Activated naive CD4-positive, alpha-beta T cell treated with anti-CD3 and anti-CD28 coated beads for 36 hours (primary cell): ENCODE measurements around the gene C19orf44. TPM values are rescaled to one million over a fixed set of nuclear protein-coding genes. Genes with fewer than 3 reads are reported as not detected.
"Not testable (repeated sequence)": the region's sequence is repeated elsewhere in the genome, so short reads cannot be mapped to it uniquely, and the experiment has no call there.

Experiments used
- CTCF ChIA-PET: fragments of 350-600 bp; sonication (Branson Sonifier 250); formaldehyde crosslinking; loops from one replicate; lab custom pipeline; 2021; ENCODE audit warnings: antibody characterized with exemption; lab: Charles Lee
- DNase-seq: peaks from one replicate; pipeline ENCODE4 v3.0.0-alpha.2; 2020
- H3K27ac Mint-ChIP-seq: one replicate; pipeline ENCODE4 v1.8.0; 2021; ENCODE audit warnings: mild to moderate bottlenecking, mixed read lengths
- H3K27me3 Mint-ChIP-seq: one replicate; pipeline ENCODE4 v1.8.0; 2021; ENCODE audit warnings: low read depth, mixed read lengths
- H3K36me3 Mint-ChIP-seq: one replicate; pipeline ENCODE4 v1.8.0; 2021; ENCODE audit warnings: low read depth, mixed read lengths
- H3K4me1 Mint-ChIP-seq: one replicate; pipeline ENCODE4 v1.8.0; 2021; ENCODE audit warnings: low read depth, mixed read lengths
- H3K4me3 Mint-ChIP-seq: one replicate; pipeline ENCODE4 v1.8.0; 2021; ENCODE audit warnings: mild to moderate bottlenecking, moderate library complexity, mixed read lengths
- H3K9me3 Mint-ChIP-seq: one replicate; pipeline ENCODE4 v1.8.0; 2021; ENCODE audit warnings: mixed read lengths
- intact Hi-C: fragments of 100-400 bp; cut with micrococcal nuclease; formaldehyde crosslinking; loops from one replicate; pipeline ENCODE4 v1.15.1; 2023
- total RNA-seq, 2 experiments: library from RNA; stranded (reverse); gene quantifications; one replicate each; pipeline ENCODE4 v1.2.3, GENCODE V29; 2021

C19orf44 gene
- total RNA-seq, 2 experiments from 2014 or later, result 2.1 to 2.6 TPM

GRCh38 chr19:16530540-16531379 is 34.6 kb downstream of the C19orf44 start:
- Mint-ChIP-seq H3K4me1 (no peaks in the 10 kb centered on the region), H3K9me3 (no peaks in the 10 kb centered on the region), H3K36me3 (peaks cover 32% of the 10 kb centered on the region), H3K4me3 (no peak overlapping the region), H3K27ac (no peak overlapping the region), H3K27me3 (no peaks in the 10 kb centered on the region)
- DNase-seq, result no peak
- intact Hi-C loops, result no loop called here
- CTCF ChIA-PET, result no interaction called here

GRCh38 chr19:16531380-16531669 is 35.1 kb downstream of the C19orf44 start:
- H3K27ac Mint-ChIP-seq, result no peak overlapping the region
- no peaks in the 10 kb centered on the region for H3K9me3 Mint-ChIP-seq
- H3K4me3 Mint-ChIP-seq, result no peak overlapping the region
- intact Hi-C loops, result no loop called here
- DNase-seq, result no peak
- CTCF ChIA-PET, result no interaction called here
- H3K27me3 Mint-ChIP-seq, result no peaks in the 10 kb centered on the region
- H3K36me3 Mint-ChIP-seq, result peaks cover 30% of the 10 kb centered on the region
- no peaks in the 10 kb centered on the region for H3K4me1 Mint-ChIP-seq

GRCh38 chr19:16532440-16533234 is 36.4 kb downstream of the C19orf44 start:
- intact Hi-C loops, result no loop called here
- Mint-ChIP-seq H3K4me1 (peaks cover 5% of the 10 kb centered on the region), H3K4me3 (no peak overlapping the region), H3K27ac (no peak overlapping the region), H3K27me3 (no peaks in the 10 kb centered on the region), H3K36me3 (peaks cover 35% of the 10 kb centered on the region), H3K9me3 (no peaks in the 10 kb centered on the region)
- no peak for DNase-seq
- CTCF ChIA-PET, result no interaction called here

- Mint-ChIP-seq H3K36me3 (peaks cover 45% of the 10 kb centered on the region), H3K27ac (no peak overlapping the region)
- intact Hi-C loops, result no loop called here
These were observed 39.2 kb downstream of the C19orf44 start for GRCh38 chr19:16535381-16535780.

GRCh38 chr19:16536130-16536529 is 39.9 kb downstream of the C19orf44 start:
- Mint-ChIP-seq H3K27ac (no peak overlapping the region), H3K36me3 (peaks cover 45% of the 10 kb centered on the region), H3K27me3 (no peaks in the 10 kb centered on the region), H3K9me3 (no peaks in the 10 kb centered on the region), H3K4me1 (peaks cover 34% of the 10 kb centered on the region), H3K4me3 (no peak overlapping the region)
- CTCF ChIA-PET, result interaction anchor here (1.2 kb wide), 1 partner anchor 91 kb away, joined by 3 read pairs; no protein-coding TSS in a partner anchor
- DNase-seq, result no peak
- intact Hi-C loops, result no loop called here

More at GRCh38 chr19:16535381-16535780, 39.2 kb downstream of the C19orf44 start:
- CTCF ChIA-PET, result interaction anchor here (1.2 kb wide), 1 partner anchor 92 kb away, joined by 3 read pairs; no protein-coding TSS in a partner anchor
- Mint-ChIP-seq H3K4me1 (peaks cover 27% of the 10 kb centered on the region), H3K27me3 (no peaks in the 10 kb centered on the region), H3K4me3 (no peak overlapping the region), H3K9me3 (no peaks in the 10 kb centered on the region)
- no peak for DNase-seq

- peaks cover 40% of the 10 kb centered on the region for H3K36me3 Mint-ChIP-seq
- intact Hi-C loops, result no loop called here
- CTCF ChIA-PET, result no interaction called here
- no peaks in the 10 kb centered on the region for H3K9me3 Mint-ChIP-seq
- H3K4me3 Mint-ChIP-seq, result no peak overlapping the region
- peaks cover 40% of the 10 kb centered on the region for H3K4me1 Mint-ChIP-seq
- H3K27me3 Mint-ChIP-seq, result no peaks in the 10 kb centered on the region
- H3K27ac Mint-ChIP-seq, result no peak overlapping the region
- no peak for DNase-seq
These were observed 40.9 kb downstream of the C19orf44 start for GRCh38 chr19:16537111-16537510.

GRCh38 chr19:16540948-16541347 is 44.8 kb downstream of the C19orf44 start:
- peak overlapping the region; percentile 95 for H3K4me3 Mint-ChIP-seq
- no peak for DNase-seq
- peaks cover 60% of the 10 kb centered on the region for H3K4me1 Mint-ChIP-seq
- no peaks in the 10 kb centered on the region for H3K27me3 Mint-ChIP-seq
- H3K36me3 Mint-ChIP-seq, result peaks cover 46% of the 10 kb centered on the region
- intact Hi-C loops, result no loop called here
- H3K9me3 Mint-ChIP-seq, result no peaks in the 10 kb centered on the region
- peak overlapping the region; percentile 78 for H3K27ac Mint-ChIP-seq
- CTCF ChIA-PET, result interaction anchor here (1.2 kb wide), 1 partner anchor 78 kb away, joined by 3 read pairs; no protein-coding TSS in a partner anchor

- H3K9me3 Mint-ChIP-seq, result no peaks in the 10 kb centered on the region
- peak; percentile 38 for DNase-seq
- CTCF ChIA-PET, result interaction anchor here (1.2 kb wide), 1 partner anchor 78 kb away, joined by 3 read pairs; no protein-coding TSS in a partner anchor
- H3K27ac Mint-ChIP-seq, result peak overlapping the region; percentile 78
- peaks cover 60% of the 10 kb centered on the region for H3K4me1 Mint-ChIP-seq
- intact Hi-C loops, result loop anchor here (1.0 to 2.0 kb wide), 7 partner anchors 25 to 768 kb away; partner anchors contain the start of genes C19orf44, CALR3, DDA1 and KLF2
- peak overlapping the region; percentile 95 for H3K4me3 Mint-ChIP-seq
- H3K27me3 Mint-ChIP-seq, result no peaks in the 10 kb centered on the region
- peaks cover 43% of the 10 kb centered on the region for H3K36me3 Mint-ChIP-seq
These were observed 45.4 kb downstream of the C19orf44 start for GRCh38 chr19:16541526-16542044.

- no peaks in the 10 kb centered on the region for H3K27me3 Mint-ChIP-seq
- H3K27ac Mint-ChIP-seq, result peak within 1 kb of the TSS; percentile 92
- peaks cover 63% of the 10 kb centered on the region for H3K4me1 Mint-ChIP-seq
- DNase-seq, result peak; percentile 94
- peaks cover 40% of the 10 kb centered on the region for H3K36me3 Mint-ChIP-seq
- CTCF ChIA-PET, result no interaction called here
- no peaks in the 10 kb centered on the region for H3K9me3 Mint-ChIP-seq
- peak within 1 kb of the TSS; percentile 95 for H3K4me3 Mint-ChIP-seq
- intact Hi-C loops, result loop anchor here (1.0 to 2.0 kb wide), 7 partner anchors 25 to 767 kb away; partner anchors contain the start of genes C19orf44, CALR3, DDA1 and KLF2
These were observed 46.1 kb downstream of the C19orf44 start, which contains the start of gene CHERP for GRCh38 chr19:16542045-16542909. Gene CHERP, minus strand, starts transcription at chr19:16542437. Its CDS starts 59 bp downstream, at chr19:16542378.

- no peaks in the 10 kb centered on the region for H3K9me3 Mint-ChIP-seq
- peaks cover 35% of the 10 kb centered on the region for H3K36me3 Mint-ChIP-seq
- no peak for DNase-seq
- H3K27me3 Mint-ChIP-seq, result no peaks in the 10 kb centered on the region
- H3K4me3 Mint-ChIP-seq, result peak overlapping the region; percentile 95
- peaks cover 57% of the 10 kb centered on the region for H3K4me1 Mint-ChIP-seq
- peak overlapping the region; percentile 92 for H3K27ac Mint-ChIP-seq
- CTCF ChIA-PET, result interaction anchor here (0.5 to 0.8 kb wide), 3 partner anchors 69 to 166 kb away, joined by 3 to 7 read pairs (median 5); no protein-coding TSS in a partner anchor
- intact Hi-C loops, result loop anchor here (1.0 to 2.0 kb wide), 7 partner anchors 24 to 766 kb away; partner anchors contain the start of genes C19orf44, CALR3, DDA1 and KLF2
These were observed 46.8 kb downstream of the C19orf44 start for GRCh38 chr19:16542910-16543472.

GRCh38 chr19:16543734-16544133 is 47.5 kb downstream of the C19orf44 start:
- H3K27me3 Mint-ChIP-seq, H3K9me3 Mint-ChIP-seq, CTCF ChIA-PET, DNase-seq: not testable (repeated sequence)
- Mint-ChIP-seq H3K36me3 (peaks cover 27% of the 10 kb centered on the region), H3K4me1 (peaks cover 51% of the 10 kb centered on the region), H3K4me3 (peak overlapping the region; percentile 95), H3K27ac (peak overlapping the region; percentile 92)
- intact Hi-C loops, result loop anchor here (2.0 kb wide), 1 partner anchor 23 kb away; no protein-coding TSS in a partner anchor
